Stimulated activated CD4-positive, alpha-beta T cell treated with anti-CD3 and anti-CD28 coated beads, Interleukin-1b, Interleukin-23, amount 100 ng/mL, for 4 hours (primary cell): ENCODE results near the gene TCL1A.

ENCODE experiments used
- DNase-seq, 2 donors: peaks; one replicate each; pipeline ENCODE4 v3.0.0-alpha.2; 2020; ENCODE audit warnings: low read depth in 2 of 2

The TCL1A gene

DNA sequence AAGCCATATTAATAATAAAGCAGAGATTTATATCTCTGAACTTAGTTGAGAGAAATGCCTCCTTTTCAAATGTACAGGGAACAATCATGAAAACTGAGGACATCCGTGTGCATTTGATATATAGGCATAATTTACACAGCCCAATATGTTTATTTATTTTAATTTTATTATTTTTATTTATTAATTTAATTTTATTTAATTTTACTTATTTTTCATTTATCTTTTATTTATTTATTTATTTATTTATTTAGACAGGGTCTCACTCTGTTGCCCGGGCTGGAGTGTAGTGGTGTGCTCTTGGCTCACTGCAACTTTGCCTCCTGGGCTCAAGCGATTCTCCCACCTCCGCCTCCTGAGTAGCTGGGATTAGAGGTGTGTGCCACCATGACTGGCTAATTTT, 8.4 kb downstream of the TCL1A start:
- no peak for DNase-seq

DNA sequence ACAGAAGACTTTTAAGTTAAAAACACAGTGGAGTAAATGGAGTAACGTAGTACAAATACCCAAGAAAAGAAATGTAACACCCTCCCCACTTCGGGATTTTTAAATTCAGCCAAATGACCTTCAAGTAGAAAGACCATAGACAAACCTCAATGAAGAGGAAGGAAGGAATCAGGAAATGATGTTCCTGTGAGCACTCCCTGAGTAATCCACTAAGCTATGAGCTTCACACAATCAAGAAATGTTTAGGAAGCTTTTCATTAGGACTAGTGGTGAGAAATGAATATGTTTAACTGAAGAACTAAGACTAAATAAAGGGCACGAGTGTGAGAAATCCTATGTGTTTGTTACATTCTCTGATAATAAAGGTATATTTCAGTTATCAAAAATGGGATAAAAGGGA, 10.1 kb downstream of the TCL1A start:
- DNase-seq = no peak

DNA sequence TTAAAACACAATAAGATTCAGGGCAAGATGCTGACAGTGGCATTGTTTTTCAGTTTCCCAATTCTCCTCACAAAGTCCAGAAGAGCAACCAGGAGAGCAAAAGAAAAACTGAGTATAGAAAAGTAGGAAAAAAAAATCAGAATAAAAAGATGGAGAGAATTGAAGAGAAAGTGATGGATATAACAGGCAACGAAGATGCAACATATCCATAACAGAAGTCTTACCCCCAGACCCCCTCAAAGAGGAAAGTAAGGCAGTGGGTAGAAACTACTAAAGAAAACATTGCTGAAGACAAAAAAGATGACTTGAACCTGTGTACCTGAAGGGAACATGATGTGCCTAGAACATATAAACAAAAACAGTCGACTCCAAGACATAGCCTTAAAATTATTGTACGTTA, 10.6 kb downstream of the TCL1A start:
- DNase-seq = no peak

DNA sequence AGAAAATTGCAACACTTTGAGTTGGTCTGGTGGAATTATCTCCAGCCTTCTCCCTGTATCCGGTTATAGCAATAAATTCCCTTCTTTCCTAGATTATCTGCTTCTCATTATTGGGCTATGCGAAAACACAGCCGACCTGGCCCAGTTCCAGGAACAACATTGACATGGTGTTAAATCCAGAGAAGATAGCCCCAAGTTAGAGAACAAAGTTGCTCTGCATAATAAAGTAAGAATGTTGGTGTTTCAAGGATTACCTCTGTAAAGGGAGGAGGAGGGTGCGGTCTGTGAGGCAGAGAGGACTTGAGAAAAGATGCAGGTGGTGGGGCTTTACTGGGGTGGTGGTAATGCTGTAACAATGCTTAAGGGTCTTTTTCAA, 12.1 kb downstream of the TCL1A start:
- DNase-seq = no peak

DNA sequence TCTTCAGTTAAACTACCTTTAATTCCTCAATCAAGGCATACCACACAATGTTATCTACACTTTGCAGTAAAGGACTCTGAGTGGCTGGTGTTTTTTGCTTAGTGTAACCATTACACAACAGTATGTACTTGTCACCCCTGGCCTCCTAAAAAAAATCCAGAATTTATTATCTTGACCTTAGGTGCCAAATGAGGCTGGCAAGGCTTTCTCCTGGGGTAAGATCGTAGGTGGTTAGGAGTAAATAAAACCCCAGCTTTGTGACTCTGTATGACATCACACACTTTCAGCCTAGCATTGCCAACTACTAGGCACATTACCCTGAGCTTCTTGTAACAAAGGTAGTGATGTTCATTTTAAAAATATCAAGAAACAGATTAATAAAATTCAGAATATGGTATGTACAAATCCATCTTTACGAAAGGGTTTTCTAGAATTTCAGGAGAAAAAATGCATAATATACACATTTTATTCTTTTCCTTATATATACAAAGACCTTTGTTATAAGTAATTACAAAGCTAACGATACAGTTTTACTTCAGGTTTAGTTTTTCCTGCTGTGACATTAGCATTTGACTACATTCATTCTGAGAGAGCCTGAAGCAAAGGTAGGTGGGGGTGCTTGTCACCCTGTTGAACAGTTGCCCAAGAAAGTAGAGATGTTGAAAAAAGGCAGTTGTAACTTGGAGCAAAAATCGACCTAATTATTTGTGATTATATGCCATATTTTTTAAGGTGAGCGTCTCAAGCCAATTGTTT, 13.5 kb downstream of the TCL1A start:
- DNase-seq = no peak

DNA sequence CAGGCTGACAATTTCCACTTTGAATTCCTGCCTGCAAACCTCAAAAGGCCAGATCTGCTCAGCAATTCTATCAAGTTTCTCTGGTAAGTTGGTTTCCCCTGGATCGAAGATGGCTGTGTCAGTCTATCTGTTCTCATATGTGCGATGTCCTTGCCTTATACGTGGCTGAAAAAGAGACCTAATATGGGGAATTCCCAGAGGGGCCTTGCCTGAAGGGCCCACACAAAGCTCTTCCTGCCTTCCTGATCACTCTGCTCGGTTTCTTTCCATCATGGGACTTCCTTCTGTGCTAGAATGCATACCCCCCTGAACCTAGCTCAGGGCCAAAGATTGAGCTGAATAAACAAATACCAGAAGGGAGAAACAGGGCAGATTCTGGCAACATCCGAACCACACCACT, 14.5 kb downstream of the TCL1A start:
- DNase-seq = no peak

DNA sequence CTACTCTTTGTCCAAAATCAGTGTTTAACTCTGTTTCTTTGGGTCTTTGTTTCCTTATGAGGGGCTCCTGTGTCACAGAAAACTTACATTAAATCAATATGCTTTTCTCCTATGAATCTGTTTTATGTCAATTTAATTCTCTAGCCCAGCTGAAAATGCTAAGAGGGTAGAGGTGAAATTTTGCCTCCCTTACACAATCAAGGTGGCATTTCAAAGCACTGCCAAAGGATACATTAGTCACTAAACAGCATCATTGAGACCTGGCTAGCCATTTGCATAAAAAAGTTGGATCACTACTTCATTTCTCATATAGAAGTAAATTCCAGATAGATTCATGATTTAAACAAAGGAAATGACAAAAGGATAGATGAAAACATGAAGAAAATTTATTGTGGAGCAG, 15.6 kb downstream of the TCL1A start:
- no peak for DNase-seq

DNA sequence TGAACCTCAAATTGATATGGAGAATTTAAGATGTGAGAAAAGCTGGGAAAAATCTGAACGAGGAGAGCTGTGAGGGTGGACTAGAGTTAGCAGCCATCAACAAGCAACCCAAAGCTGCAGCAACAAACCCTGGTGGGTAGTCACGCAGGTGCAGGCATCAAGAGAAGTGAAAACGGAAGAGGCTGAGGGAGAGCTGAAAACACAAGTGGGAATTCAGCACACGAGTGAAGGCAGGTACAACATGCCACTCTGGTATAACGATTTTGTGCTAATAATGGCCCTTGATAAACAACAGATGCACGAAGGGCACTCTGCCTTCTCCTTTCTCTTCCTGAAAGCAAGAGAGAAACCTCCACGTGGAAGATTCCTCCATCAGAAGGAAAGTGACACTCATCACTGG, 16.2 kb downstream of the TCL1A start:
- no peak for DNase-seq

DNA sequence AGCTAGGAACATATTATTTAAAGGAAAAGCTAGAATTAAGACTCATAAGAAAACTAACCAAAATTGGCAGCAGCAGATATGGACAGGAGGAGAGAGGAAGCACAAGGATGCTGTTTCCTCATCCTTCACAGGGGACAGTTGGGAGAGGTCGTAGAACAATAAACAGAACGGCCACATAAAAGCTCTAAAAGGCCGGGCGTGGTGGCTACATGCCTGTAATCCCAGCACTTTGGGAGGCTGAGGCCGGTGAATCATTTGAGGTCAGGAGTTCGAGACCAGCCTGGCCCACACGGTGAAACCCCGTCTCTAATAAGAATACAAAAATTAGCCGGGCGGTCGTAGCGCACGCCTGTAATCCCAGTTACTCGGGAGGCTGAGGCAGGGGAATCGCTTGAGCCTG, 17.2 kb downstream of the TCL1A start:
- DNase-seq = no peak

DNA sequence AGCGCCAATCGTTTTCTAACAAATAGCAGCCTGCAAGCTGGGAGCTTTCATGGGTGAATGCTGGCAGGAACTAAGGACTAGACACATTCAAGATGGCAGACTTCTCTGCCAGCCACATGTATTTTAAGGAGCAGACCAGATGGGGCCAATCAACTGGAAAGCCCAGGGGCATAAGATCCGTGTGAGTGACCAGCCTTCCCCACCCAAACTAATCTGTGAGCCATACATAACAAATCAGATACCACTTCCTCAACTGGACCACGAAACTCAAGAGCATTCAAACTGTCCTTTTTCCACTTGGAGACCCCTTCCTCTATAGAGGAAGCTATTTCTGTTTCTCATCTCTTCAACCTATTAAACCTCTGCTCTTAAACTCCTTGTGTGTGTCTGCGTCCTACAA, 18.0 kb downstream of the TCL1A start:
- DNase-seq = no peak

DNA sequence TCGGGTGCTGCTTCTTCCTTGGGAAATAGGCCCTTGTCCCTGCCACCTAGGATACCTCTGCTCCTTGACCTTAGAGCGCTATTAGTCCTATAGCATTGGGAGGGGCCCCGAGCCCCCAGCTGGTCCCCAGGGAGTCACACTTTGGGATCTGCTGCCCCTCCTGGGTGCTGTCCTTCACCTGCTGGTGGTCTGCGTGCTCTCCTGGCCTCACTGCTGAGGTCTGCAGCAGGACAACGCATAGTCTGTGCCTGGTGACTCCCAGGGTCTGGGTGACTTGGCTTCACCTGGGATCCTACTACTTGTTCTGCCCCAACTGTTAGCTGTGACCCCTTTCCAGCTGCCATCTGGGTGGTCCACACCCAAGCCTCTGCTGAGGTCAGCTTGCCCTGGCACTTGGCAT, 18.9 kb downstream of the TCL1A start:
- DNase-seq = no peak

DNA sequence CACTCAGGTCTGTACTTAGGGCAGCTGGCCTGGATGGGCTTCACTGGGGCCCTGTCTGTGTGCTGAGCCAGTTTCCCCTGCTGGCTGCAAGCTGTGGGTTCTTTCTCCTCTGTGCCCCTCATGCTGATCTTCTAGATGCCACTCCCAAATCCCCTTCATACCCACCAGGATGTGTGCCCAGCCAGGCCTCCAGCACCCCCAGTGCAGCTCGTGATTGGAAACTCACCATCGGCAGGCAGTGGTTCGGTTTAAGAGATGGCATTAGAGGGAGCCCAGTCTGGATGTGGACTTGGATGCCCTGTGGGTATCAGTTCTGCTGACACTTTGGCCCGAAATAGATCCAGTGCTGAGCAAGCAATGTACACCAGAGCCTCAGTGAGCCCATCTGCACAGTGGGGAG, 21.8 kb downstream of the TCL1A start:
- no peak for DNase-seq

DNA sequence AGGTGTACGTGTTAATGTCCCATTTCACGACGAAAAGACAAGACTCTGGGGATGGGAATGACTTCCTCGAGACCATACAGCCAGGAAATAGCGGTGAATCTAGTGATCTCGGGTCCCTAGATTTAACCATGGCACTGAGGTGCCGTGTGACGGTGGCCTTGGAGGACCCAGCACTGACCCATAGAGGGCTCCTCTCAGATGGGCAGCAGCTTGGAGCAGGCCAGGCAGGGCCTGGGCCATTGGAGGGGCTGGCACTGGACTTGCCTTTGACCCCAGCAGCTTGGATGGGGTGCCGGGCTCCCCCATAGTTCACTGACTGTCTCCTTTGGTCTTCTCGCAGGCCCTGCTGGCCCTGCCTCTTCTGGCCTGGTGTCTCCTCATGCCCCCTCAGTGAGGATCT, 22.3 kb downstream of the TCL1A start:
- no peak for DNase-seq

DNA sequence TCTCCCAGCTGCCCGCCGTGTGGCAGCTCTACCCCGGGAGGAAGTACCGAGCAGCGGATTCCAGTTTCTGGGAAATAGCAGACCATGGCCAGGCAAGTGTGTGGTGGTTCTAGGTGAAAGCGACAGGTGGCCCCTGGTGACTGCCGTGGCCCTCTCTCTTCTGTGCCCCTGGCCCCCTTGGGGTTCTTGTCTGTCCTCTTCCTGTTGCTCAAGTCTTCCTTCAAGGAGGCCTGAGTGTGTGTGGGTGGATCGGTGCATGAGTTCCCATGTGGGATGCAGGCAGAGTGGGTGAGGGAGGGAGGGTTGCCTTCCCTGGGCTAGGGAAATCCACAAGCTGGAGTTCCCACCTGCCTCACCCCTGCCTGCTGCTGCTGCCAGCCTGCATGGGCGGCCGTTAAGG, 23.1 kb downstream of the TCL1A start:
- DNase-seq = no peak

DNA sequence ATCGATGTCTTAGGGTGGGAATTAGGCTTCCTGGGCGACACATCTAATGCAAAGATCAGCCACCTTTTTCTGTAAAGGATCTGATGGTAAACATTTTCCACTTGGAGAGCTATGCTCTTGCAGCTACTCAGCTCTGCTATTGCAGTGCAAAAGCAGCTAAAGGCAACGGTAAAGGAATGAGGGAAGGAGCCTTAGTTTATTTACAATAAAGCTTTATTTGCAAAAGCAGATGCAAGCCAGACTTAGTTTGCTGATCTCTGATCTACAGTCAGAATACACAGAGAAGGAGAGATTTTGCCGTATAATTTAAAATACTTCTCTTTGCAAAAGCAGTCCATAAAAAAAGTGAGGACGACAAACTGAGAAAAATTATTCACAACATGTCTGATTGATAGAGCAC, 24.5 kb downstream of the TCL1A start:
- no peak for DNase-seq

DNA sequence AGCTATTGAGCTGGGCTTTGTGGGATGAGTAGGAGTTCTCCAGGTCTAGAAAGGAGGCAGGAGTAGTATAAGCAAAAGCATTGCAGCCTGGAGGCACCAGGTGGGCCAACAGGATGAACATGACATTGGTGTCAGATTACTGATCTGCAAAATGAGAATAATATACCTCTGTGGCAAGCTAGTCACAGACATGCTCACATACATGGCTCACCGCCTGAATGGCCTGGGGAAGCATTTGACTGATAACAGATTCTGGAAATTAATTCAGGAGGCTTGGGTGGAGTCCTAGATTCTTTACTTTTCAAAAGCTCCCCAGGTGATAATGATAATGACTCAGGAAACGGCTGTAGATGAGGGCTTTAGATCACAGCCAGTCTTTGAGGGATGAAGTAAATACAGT, 27.0 kb downstream of the TCL1A start:
- no peak for DNase-seq

DNA sequence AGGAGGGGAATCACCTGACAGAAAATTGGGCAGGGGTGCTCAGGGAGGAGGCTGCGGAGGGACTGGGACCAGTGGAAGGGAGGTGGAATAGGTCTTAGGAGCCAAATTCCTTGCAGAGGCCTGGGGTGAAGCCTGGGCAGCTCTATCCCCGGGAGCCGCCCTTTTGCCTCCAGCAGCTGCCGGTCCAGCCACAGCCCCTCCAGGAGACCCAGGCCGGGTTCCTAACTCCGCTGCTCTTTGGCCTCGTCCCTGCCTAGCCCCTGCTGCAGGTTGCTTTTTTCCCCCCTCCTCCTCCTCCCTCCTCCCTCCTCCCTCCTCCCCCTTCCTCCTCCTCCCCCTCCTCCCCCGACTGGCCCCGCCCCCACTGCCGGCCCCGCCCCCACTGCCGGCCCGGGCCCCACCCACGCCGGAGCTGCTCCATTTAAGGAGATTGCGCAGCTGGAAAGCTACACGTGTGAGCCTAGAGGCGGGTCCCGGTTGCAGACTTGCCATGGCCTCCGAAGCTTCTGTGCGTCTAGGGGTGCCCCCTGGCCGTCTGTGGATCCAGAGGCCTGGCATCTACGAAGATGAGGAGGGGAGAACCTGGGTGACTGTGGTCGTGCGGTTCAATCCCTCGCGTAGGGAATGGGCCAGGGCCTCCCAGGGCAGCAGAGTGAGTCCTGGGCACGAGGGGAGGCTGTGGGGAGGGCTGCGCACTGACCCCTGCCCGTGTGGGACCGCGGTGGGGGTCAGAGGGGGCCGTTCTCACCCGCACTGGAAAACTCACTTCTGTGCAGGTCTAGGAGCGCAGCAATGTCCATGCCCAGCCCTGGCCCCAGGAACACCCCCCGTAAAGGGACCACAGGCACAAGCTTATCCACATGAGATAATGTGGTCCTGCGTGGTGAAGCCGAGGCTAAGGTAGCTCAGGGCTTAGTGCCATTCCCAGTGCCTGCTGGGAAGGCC, 27.7 kb downstream of the TCL1A start, which contains the start of gene TCL1B:
Gene TCL1B, plus strand, starts transcription at position 449 of the 945 bp plus-strand sequence. Its CDS starts 42 bp downstream, at position 491.
- DNase-seq = no peak

DNA sequence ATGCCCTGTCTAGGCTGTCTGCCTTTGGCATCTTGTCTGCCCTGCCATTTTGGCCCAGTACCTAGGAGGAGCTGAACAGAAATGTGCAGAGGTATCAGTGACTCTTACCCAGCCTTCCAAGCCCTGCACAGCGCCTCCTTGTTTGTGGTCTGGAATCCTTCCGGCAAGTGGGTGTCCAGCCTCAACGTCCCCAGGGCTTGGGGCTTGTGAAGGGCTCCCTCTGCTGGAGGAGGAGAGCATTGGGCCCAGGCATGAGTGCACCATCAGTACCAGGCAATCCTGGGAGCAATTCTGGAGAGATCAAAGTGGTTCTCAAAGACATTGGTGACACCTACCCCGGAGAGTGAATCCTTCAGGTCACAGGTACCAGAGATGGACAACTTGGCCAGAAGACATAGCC, 30.1 kb downstream of the TCL1A start:
- peak in 1 of 2 donors; percentile 5 for DNase-seq

DNA sequence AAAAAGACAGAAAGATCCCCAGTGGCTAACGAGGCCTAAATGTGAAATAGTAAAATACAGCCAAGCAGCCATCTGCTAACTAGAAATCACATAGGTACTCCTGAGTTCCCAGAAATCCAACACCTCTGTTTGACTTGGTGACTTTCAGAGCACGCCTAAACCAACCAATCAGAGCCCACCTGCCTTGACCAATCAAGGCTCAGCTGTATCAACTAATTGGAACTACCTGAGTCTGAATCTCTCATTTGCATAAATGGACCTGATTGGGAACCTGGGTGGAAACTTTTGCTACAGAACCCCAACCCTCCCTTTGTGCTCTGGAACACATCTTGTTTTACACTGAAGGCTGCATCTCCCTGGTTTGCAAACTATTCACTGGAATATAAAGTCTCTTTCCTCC, 32.8 kb downstream of the TCL1A start:
- DNase-seq = no peak

DNA sequence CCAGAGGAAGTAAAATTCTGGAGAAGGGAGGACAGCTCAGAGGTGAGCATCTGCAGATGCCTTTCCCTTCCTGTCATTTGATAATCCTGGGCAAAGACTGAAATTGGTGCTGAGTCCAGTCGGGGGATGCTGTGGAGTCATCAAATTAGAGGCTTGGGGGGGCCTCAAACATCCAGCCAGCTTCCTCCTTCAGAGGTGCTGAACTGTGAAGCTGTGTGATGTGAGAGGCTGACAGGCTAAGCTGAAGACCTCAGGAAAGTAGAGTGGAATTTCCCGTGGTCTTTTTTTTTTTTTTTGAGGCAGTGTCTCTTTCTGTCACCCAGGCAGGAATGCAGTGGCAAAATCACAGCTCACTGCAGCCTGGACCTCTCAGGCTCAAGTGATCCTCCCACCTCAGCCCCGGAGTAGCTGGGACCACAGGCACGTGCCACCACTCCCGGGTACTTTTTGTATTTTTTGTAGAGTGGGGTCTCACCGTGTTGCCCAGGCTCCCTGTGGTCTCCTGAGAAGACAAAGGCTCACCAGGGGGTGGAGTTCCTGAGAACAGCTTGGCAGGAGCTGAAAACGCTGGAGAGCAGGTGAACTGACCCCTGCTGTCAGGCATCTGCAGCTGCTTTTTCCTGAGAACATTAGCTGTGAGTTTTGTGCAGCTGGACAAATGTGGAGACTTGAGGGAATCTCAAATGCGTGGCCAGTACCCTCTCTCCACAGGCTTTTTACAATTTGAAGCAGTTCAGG, 33.8 kb downstream of the TCL1A start:
- DNase-seq = no peak

DNA sequence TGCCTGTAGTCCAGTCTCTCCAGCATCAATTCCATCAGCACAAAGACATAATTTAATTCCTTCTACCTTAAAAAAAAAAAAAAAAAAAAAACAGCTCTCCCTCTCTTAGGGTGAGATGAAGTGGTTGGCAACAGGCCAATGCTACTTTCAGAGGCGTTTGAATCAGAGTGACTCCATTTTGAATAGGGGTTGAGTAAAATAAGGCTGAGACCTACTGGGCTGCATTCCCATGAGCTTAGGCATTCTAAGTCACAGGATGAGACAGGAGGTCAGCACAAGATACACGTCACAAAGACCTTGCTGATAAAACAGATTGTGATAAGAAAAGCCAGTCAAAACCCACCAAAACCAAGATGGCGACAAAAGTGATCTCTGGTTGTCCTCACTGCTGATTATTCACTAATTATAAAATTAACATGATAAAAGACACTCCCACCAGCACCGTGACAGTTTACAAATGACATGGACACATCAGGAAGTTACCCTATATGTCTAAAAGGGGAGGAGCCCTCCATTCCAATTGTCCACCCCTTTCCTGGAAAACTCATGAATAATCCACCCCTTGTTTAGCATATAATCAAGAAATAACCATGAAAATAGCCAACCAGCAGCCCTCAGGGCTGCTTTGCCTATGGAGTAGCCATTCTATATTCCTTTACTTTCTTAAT, 34.6 kb downstream of the TCL1A start:
- no peak for DNase-seq
